ENCODE results near the gene GAB3. TPM values are rescaled to one million over a fixed set of nuclear protein-coding genes. Genes with fewer than 3 reads are reported as not detected.
"Not testable (repeated sequence)": the region's sequence is repeated elsewhere in the genome, so short reads cannot be mapped to it uniquely, and the experiment has no call there.

The GAB3 gene
- total RNA-seq, 1 donor from 2014 or later = 1.1 TPM

DNA sequence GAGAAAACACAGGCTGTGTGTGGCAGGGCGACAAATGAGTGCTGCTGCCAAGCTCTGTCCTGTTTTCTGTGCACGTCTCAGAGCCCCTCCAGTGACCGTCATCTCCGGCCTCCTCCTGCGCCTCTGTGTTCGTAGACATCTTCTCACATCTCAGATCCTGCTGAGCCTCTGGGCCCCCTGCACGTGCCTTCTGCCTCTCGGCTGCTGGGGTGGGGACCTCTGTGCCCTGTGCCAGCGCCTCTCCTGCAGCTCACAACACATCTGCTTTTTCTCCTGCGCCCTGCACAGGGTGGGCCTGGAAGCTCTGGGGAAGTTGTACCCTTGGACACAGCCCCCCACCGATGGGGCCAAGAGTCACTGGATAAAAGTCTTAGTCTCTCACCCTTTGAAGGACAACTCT lies 95.1 kb downstream of the GAB3 start:
- Mint-ChIP-seq H3K9me3 (ENCODE audit: unreplicated experiment) (no peaks in the 10 kb centered on the region), H3K27me3 (ENCODE audit: unreplicated experiment) (no peaks in the 10 kb centered on the region), H3K4me3 (ENCODE audit: unreplicated experiment) (no peak overlapping the region), H3K27ac (ENCODE audit: unreplicated experiment) (no peak overlapping the region), H3K36me3 (ENCODE audit: unreplicated experiment) (no peaks in the 10 kb centered on the region), H3K4me1 (ENCODE audit: unreplicated experiment) (no peaks in the 10 kb centered on the region)
- peak; percentile 81 for DNase-seq (ENCODE audit: extremely low spot score, unreplicated experiment)
- TF ChIP-seq, protein P1, sequence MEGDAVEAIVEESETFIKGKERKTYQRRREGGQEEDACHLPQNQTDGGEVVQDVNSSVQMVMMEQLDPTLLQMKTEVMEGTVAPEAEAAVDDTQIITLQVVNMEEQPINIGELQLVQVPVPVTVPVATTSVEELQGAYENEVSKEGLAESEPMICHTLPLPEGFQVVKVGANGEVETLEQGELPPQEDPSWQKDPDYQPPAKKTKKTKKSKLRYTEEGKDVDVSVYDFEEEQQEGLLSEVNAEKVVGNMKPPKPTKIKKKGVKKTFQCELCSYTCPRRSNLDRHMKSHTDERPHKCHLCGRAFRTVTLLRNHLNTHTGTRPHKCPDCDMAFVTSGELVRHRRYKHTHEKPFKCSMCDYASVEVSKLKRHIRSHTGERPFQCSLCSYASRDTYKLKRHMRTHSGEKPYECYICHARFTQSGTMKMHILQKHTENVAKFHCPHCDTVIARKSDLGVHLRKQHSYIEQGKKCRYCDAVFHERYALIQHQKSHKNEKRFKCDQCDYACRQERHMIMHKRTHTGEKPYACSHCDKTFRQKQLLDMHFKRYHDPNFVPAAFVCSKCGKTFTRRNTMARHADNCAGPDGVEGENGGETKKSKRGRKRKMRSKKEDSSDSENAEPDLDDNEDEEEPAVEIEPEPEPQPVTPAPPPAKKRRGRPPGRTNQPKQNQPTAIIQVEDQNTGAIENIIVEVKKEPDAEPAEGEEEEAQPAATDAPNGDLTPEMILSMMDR (IDR thresholded peaks at IDR 0.05) = no peak

DNA sequence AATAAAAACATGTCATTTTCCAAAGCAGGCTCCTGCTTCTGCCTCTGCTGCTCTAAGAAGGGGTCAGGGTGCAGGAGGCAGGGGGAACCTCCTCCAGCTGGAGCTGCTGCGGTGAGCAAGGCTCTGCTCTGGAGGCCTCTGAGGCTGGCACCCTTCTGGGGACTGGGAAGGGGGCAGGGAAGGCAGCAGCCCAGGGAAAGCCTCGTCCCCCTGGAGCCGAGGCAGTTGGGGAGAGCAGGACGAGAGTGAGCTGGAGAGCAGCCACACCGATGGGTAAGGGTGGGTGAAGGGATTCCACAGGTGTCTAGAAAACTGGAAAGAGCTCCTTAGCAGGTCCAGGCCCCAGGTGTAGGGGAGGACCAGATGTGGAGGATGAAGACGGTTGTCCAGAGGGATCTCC lies 95.5 kb downstream of the GAB3 start:
- TF ChIP-seq, protein P1 (IDR thresholded peaks at IDR 0.05) = no peak
- Mint-ChIP-seq H3K27me3 (ENCODE audit: unreplicated experiment) (no peaks in the 10 kb centered on the region), H3K4me1 (ENCODE audit: unreplicated experiment) (peaks cover 2% of the 10 kb centered on the region), H3K36me3 (ENCODE audit: unreplicated experiment) (no peaks in the 10 kb centered on the region), H3K9me3 (ENCODE audit: unreplicated experiment) (no peaks in the 10 kb centered on the region), H3K4me3 (ENCODE audit: unreplicated experiment) (no peak overlapping the region), H3K27ac (ENCODE audit: unreplicated experiment) (no peak overlapping the region)
- DNase-seq (ENCODE audit: extremely low spot score, unreplicated experiment) = peak; percentile 63

DNA sequence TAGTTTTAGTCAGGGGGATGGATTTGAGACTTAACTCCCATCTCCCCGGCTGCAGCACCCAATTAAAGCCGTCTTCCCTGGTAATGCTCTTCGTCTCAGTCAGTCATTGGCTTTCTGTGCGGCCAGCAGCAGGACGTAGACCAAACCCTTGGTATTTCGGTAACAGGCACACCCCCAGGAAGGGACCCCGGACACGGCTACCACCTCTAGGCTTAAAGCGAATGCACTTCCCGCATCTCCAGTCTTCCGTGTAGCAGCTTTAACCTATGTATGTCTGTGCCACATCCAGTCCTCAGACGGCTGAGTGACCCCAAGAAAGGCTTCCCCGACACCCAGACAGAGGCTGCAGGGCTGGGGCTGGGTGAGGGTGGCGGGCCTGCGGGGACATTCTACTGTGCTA lies 96.0 kb downstream of the GAB3 start:
- Mint-ChIP-seq H3K4me1 (ENCODE audit: unreplicated experiment) (peaks cover 6% of the 10 kb centered on the region), H3K27me3 (ENCODE audit: unreplicated experiment) (no peaks in the 10 kb centered on the region), H3K4me3 (ENCODE audit: unreplicated experiment) (no peak overlapping the region), H3K36me3 (ENCODE audit: unreplicated experiment) (no peaks in the 10 kb centered on the region), H3K27ac (ENCODE audit: unreplicated experiment) (no peak overlapping the region), H3K9me3 (ENCODE audit: unreplicated experiment) (no peaks in the 10 kb centered on the region)
- peak; percentile 49 for DNase-seq (ENCODE audit: extremely low spot score, unreplicated experiment)
- TF ChIP-seq, protein P1 (IDR thresholded peaks at IDR 0.05) = no peak

DNA sequence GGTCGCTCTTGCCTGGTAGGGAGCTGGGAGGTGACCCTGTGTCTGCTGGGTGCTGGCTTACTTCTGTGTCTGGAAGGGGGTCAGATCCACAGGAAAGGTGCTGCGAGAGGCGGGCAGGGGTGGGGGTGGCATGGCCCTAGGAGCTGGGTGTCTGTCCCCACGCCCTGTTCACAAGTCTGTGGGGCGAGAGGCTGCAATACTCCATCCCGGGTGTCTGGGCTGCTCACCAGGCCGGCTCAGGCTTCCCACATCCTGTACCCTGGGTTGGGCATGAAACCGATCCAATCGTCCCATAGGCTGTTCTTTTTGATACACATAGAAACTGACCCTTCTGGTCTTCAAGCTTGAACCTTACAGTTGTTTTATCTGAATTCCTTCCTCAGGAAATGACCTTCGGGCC lies 96.5 kb downstream of the GAB3 start:
- Mint-ChIP-seq H3K36me3 (ENCODE audit: unreplicated experiment) (no peaks in the 10 kb centered on the region), H3K4me3 (ENCODE audit: unreplicated experiment) (no peak overlapping the region), H3K27me3 (ENCODE audit: unreplicated experiment) (no peaks in the 10 kb centered on the region), H3K9me3 (ENCODE audit: unreplicated experiment) (no peaks in the 10 kb centered on the region), H3K4me1 (ENCODE audit: unreplicated experiment) (peaks cover 11% of the 10 kb centered on the region), H3K27ac (ENCODE audit: unreplicated experiment) (no peak overlapping the region)
- peak; percentile 46 for DNase-seq (ENCODE audit: extremely low spot score, unreplicated experiment)
- TF ChIP-seq, protein P1 (IDR thresholded peaks at IDR 0.05) = no peak

DNA sequence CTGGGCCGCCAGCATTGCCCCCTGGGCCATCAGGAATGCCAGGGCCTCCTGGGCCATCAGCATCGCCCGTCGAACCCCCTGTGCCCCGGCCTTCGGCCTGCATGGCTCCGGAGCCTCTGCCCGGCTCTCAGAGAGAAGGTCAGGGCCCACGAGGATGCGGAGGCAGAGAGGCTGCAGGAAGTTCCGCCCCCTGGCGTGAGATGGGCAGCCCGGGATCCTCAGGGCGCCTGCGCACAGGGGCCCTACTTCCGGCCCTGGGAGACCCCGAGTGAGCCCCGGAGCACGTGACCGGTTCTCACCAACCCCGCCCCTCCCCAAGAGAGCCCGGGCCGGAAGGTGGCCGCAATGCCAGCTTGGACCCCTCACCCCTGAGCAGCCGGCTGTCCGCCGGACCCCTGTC lies 97.5 kb downstream of the GAB3 start, which contains the start of gene CTAG2:
TSS of gene CTAG2 (minus strand) at position 167 of the 400 bp plus-strand sequence. CDS start at position 103, 64 bp downstream.
- H3K27ac Mint-ChIP-seq (ENCODE audit: unreplicated experiment); H3K4me3 Mint-ChIP-seq (ENCODE audit: unreplicated experiment); H3K36me3 Mint-ChIP-seq (ENCODE audit: unreplicated experiment); DNase-seq (ENCODE audit: extremely low spot score, unreplicated experiment); H3K9me3 Mint-ChIP-seq (ENCODE audit: unreplicated experiment); H3K27me3 Mint-ChIP-seq (ENCODE audit: unreplicated experiment): not testable (repeated sequence)
- H3K4me1 Mint-ChIP-seq (ENCODE audit: unreplicated experiment) = peaks cover 15% of the 10 kb centered on the region

DNA sequence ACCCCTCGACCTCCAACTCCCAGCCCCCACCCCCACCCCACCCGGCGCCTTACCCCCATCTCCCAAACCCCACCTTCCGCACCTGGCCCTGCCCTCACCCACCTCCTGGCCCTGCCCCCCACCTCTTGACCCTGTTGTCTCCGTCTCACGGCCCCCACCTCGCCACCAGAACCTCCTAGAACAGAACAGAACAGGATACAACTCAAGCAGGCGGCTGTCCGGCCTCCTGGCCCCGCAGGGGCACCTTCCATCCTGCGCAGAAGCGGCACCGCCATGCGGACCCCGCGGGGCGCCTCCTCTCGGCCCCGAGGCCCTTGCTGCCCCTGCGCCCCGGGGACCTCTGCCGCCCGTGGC lies 97.9 kb downstream of the GAB3 start:
- Mint-ChIP-seq H3K27me3 (ENCODE audit: unreplicated experiment) (no peaks in the 10 kb centered on the region), H3K9me3 (ENCODE audit: unreplicated experiment) (no peaks in the 10 kb centered on the region), H3K4me3 (ENCODE audit: unreplicated experiment) (no peak overlapping the region), H3K36me3 (ENCODE audit: unreplicated experiment) (no peaks in the 10 kb centered on the region), H3K4me1 (ENCODE audit: unreplicated experiment) (peaks cover 15% of the 10 kb centered on the region), H3K27ac (ENCODE audit: unreplicated experiment) (no peak overlapping the region)
- TF ChIP-seq, protein P1 (IDR thresholded peaks at IDR 0.05) = no peak
- peak; percentile 83 for DNase-seq (ENCODE audit: extremely low spot score, unreplicated experiment)

Measured in osteocyte (in vitro differentiated cells).